GM19099 (cell line): ENCODE measurements around the gene CCDC117.

Experiments
- POLR2A ChIP-seq: IDR thresholded peaks from 3 replicates; pipeline ENCODE4 v1.6.1; 2011; ENCODE audit warnings: low read depth; ENCODE audit not compliant: insufficient read length; ENCODE audit errors: extremely low read depth

CCDC117 gene

DNA sequence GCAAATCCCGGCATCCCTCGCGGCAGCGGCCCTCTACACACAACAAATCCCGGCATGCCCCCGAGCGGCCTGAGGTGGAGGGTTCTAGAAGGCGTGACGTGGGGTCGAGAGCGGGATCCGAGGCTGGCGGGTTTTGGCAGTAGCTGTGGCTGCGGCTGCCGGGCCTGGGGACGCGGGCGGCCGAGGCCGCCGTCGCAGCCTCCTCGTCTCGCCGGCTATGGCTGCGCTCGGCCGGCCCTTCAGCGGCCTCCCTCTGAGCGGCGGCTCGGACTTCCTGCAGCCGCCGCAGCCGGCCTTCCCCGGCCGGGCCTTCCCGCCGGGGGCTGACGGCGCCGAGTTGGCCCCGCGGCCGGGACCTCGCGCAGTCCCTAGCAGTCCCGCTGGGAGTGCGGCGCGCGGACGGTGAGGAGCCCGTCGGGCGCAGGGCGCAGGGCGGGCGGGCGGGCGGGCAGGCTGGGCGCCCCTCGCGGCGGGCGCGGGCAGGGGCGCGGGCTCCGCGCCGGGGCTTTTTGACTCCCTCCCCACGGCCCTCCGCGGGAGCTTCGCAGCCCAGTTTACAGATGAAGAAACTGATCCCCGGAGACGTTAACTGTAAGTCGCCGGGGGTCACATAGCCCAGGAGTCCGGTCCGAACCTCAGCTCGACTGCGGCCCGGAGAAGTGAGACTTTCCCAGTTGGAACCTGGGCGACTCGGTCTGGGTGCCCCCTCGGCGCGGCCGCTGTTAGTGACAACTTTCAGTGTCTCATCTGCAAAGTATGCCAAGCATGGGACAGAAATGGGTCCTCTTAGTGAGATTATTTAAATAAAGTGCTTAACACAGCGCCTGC is at the start of gene CCDC117:
Gene CCDC117 (plus strand): TSS at position 63 of the 828 bp plus-strand sequence. CDS start 155 bp downstream, at position 218.
- TF ChIP-seq POLR2A, result peak; percentile 84

GRCh38 chr22:28728002-28728401 is 44.5 kb upstream of the CCDC117 start:
- TF ChIP-seq POLR2A, result no peak

GRCh38 chr22:28728621-28729313 is 43.7 kb upstream of the CCDC117 start:
- no peak for TF ChIP-seq POLR2A

DNA sequence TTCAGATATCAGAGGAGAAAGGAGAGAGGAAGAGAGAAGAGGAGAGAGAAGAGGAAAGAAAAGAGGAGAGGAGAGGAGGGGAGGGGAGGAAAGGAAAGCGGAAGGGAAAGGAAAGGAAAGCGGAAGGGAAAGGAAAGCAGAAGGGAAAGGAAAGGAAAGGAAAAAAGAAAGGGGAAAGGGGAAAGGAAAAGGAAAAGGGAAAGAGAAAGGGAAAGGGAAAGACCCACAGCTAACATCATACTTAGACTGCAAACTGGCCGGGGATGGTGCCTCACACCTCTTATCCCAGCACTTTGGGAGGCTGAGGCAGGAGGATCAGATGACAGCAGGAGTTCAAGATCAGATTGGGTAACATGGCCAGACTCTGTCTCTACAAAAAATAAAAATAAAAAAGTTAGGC is 42.3 kb upstream of the CCDC117 start:
- no peak for TF ChIP-seq POLR2A

DNA sequence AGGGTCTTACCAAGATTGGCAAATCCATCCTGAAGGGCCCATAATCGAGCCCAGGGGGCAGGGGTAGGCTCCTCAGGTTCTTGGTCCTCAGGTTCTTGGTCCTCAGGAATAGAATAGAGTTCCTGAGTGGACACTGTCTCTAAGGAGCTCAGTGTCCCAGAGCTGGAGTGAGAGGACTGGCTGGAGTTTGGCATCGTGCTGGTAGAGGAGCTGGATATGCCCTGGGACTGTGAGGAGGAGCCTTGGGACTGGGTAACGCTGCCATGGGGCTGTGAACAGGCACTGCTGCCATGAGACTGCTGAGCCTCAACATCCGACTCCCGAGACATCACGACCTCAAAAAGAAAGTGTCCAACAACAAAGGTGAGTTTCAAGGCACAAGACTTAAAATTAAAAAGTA is 38.1 kb upstream of the CCDC117 start:
- no peak for TF ChIP-seq POLR2A

GRCh38 chr22:28736301-28737155 is 36.0 kb upstream of the CCDC117 start:
- no peak for TF ChIP-seq POLR2A

GRCh38 chr22:28737701-28738100 is 34.8 kb upstream of the CCDC117 start:
- TF ChIP-seq POLR2A, result no peak

- TF ChIP-seq POLR2A, result peak; percentile 26
Observed at GRCh38 chr22:28741200-28741784, 31.2 kb upstream of the CCDC117 start.

DNA sequence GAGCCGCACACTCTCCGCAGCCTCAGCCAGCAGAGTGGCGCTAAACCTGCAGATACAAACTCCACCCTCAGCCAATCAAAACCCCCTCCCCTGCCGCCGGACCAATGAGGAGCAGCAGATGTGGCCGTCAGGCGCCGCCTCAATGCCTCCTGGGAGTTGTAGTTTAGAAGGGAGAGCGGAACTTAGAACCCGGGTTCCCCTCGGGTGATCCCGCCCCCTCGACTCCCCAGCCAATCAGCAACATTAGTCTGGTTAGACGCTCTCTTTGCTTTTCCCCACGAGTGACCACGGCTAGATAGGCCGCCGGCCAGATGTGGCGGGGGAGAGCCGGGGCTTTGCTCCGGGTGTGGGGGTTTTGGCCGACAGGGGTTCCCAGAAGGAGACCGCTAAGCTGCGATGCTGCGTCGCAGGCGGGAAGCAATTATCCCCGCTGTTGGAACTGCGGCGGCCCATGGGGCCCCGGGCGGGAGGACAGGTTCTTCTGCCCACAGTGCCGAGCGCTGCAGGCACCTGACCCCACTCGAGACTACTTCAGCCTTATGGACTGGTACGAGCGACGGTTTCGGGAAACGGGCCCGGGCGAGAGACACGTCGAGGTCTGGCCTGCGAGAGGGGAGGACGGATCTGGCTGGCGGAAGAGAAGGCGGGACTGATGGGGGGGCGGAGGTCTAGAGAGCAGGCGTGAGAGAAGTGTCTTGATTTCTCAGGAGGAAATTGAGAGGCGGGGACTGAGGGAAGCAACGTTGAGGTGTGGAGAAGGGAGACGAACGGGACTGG is 30.5 kb upstream of the CCDC117 start, which contains the start of the genes CHEK2 and HSCB:
Gene CHEK2 (minus strand): TSS at position 36 of the 777 bp plus-strand sequence. CDS start 7,099 bp downstream, outside the sequence.
Gene HSCB (plus strand): TSS at position 255 of the 777 bp plus-strand sequence. CDS start 57 bp downstream, at position 312.
- TF ChIP-seq POLR2A, result peak; percentile 75

GRCh38 chr22:28742562-28742962 is 29.9 kb upstream of the CCDC117 start:
- no peak for TF ChIP-seq POLR2A

DNA sequence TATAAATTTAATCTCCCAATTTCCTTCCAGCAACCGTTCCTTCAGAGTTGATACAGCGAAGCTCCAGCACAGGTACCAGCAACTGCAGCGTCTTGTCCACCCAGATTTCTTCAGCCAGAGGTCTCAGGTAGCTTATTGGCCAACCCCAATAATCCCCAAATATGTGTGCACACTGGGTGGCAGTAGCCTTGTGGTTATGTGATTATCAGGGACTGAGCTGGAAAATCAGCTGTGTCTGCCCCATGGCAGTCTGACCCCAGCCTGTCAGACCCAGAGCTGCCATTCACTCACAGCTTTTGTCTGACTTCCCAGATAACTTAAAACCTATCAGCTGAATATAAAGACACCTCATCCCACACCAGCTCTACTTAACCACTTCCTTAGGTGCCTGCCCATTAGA is 28.6 kb upstream of the CCDC117 start:
- TF ChIP-seq POLR2A, result no peak

DNA sequence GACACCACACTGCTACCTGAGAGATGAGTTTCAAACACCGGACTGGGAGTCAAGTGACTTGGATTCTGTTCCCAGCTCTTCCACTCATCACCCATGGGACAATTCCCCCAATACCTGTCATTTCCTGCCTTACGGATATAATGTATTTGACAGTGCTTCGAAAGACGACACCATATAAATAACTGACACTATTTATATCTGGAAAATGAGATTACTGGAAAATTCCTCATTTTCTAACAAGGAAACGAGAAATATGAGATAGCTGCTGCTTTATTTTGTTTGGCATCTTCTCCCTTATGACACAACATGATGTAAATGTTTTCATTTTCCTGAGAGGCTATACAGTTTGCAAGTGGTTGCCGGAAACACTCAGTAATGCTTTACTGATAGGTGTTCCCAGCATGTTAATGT is 22.0 kb upstream of the CCDC117 start:
- TF ChIP-seq POLR2A, result no peak

DNA sequence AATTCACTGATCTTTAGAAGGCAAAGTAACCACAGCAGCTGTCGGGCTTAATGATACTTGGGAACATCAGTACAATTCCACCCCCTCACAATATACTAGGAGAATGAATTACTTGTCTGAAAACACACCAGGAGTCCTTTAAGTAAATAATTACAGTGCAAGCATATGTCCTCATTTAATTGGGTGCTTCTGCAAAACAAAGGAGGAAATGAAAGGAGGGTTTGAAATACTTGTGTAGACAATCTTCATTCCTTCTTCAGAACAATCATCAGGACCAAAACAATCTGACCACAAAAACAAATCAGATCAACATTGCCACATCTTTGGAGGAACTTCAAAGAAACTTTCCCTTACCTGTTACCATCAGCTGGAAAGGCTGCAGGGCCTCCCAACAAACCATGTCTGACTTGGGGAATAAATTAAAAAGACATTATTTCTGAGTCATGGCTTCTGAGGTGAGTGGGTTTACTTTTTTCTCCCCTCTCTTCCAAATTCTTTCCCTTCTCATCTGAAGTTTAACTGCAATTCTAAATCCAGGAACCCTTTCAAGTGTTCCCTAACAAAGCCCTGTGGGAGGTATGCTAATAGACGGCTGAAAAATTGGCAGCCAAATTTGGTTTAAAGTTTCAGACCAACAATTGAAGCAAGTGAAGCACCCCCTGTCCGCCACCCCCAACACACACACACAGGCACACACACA is 12.5 kb upstream of the CCDC117 start:
- TF ChIP-seq POLR2A, result peak; percentile 16
